K562 (cell line): ENCODE data around the gene TRIM69. TPM values are rescaled to one million over a fixed set of nuclear protein-coding genes. Genes with fewer than 3 reads are reported as not detected.

Experiments
- BDP1 ChIP-seq: IDR thresholded peaks from 3 replicates; pipeline ENCODE4 v1.6.1; 2011; ENCODE audit not compliant: insufficient read length, insufficient read depth
- CSDE1 ChIP-seq, 2 experiments: fragments of 450-650 bp; IDR thresholded peaks; 2 replicates each; pipeline ENCODE4 v1.6.1; 2016; ENCODE audit warnings: mild to moderate bottlenecking in 1 of 2
- FOXK1 ChIP-seq: sonication (generic); formaldehyde crosslinking; IDR thresholded peaks from 2 replicates; pipeline ENCODE4 v1.8.0; 2022; ENCODE audit warnings: missing genetic modification reagents, mild to moderate bottlenecking, borderline replicate concordance
- HCFC1 ChIP-seq: IDR thresholded peaks from 2 replicates; pipeline ENCODE4 v1.6.1; 2012; ENCODE audit warnings: low read depth, low read length, improper control_type of control experiment
- MEIS2 ChIP-seq: fragments of 450-650 bp; IDR thresholded peaks from 2 replicates; pipeline ENCODE4 v1.6.1; 2014; ENCODE audit warnings: mild to moderate bottlenecking; ENCODE audit not compliant: partially characterized antibody
- NBN ChIP-seq: fragments of 450-650 bp; IDR thresholded peaks from 2 replicates; pipeline ENCODE4 v1.6.1; 2016; ENCODE audit warnings: low read depth, mild to moderate bottlenecking
- PHB ChIP-seq: fragments of 250-450 bp; sonication (Bioruptor Pico); IDR thresholded peaks from 2 replicates; pipeline ENCODE4 v1.5.0; 2021
- POLR2AphosphoS2 ChIP-seq: IDR thresholded peaks from 2 replicates; pipeline ENCODE4 v1.6.1; 2012; ENCODE audit warnings: low read length, improper control_type of control experiment
- POLR2H ChIP-seq: IDR thresholded peaks from 2 replicates; pipeline ENCODE4 v1.6.1; 2016; ENCODE audit warnings: missing genetic modification characterization, low read depth, mild to moderate bottlenecking, control low read depth, missing compliant biosample characterization, moderate library complexity
- SOX6 ChIP-seq: fragments of 450-650 bp; IDR thresholded peaks from 2 replicates; pipeline ENCODE4 v1.6.1; 2014; ENCODE audit warnings: mild to moderate bottlenecking
- SUPT5H ChIP-seq: fragments of 450-650 bp; IDR thresholded peaks from 2 replicates; pipeline ENCODE4 v1.6.1; 2016
- TEAD2 ChIP-seq: fragments of 450-650 bp; IDR thresholded peaks from 2 replicates; pipeline ENCODE4 v1.6.1; 2016; ENCODE audit warnings: missing genetic modification characterization, control low read depth, missing compliant biosample characterization
- ZNF589 ChIP-seq: fragments of 200-800 bp; sonication (Bioruptor generic); IDR thresholded peaks from 2 replicates; pipeline ENCODE4 v1.6.1; 2016; ENCODE audit warnings: low read depth, missing genetic modification characterization, missing compliant biosample characterization
- polyA plus RNA-seq, 8 experiments: library from polyadenylated mRNA; depleted of rRNA in 4 of 8; stranded (reverse) in 5 of 8; unstranded in 3 of 8; fragments of >200 nt; fragmentation: Nextera tagmentation in 2 of 8; fragmentation: Illumina TruSeq in 1 of 8; extraction: Ambion mirVana in 2 of 8; extraction: Trizol in 1 of 8; gene quantifications; 2 replicates each; pipeline versions ENCODE4 v1.2.1 to v1.2.3, GENCODE V29; 2011 to 2014; ENCODE audit warnings: inconsistent platforms in 1 of 8, missing spikeins in 1 of 8
- total RNA-seq, 7 experiments: library from RNA; depleted of rRNA in 6 of 7; stranded (reverse); fragments of >200 nt in 6 of 7; fragmentation: Illumina TruSeq in 2 of 7; extraction: Trizol in 2 of 7; gene quantifications; 2 replicates each; pipeline versions ENCODE4 v1.2.1 to v1.2.3, GENCODE V29; 2011 to 2021; ENCODE audit warnings: low replicate concordance in 1 of 7
- TF ChIP-seq, protein P1 (sequence below), 2 experiments: IDR thresholded peaks; 2 replicates each; pipeline ENCODE4 v1.6.1; 2011; ENCODE audit warnings: borderline replicate concordance in 1 of 2, control low read depth in 1 of 2, low read depth in 1 of 2, low read length in 1 of 2, mild to moderate bottlenecking in 1 of 2, mixed read lengths in 1 of 2, moderate library complexity in 1 of 2; ENCODE audit not compliant: insufficient read depth in 1 of 2, insufficient read length in 1 of 2, poor library complexity in 1 of 2, severe bottlenecking in 1 of 2; ENCODE audit errors: extremely low read depth in 1 of 2
- TF ChIP-seq, protein P2 (sequence below): IDR thresholded peaks from 2 replicates; pipeline ENCODE4 v1.6.1; 2012; ENCODE audit warnings: low read depth, low read length, improper control_type of control experiment, borderline replicate concordance
- TF ChIP-seq, protein P3 (sequence below): sonication (generic); formaldehyde crosslinking; IDR thresholded peaks from 2 replicates; pipeline ENCODE4 v1.8.1; 2023; ENCODE audit warnings: mild to moderate bottlenecking, missing genetic modification reagents
- TF ChIP-seq, protein P4 (sequence below): fragments of 250-450 bp; sonication (Bioruptor Pico); IDR thresholded peaks from 2 replicates; pipeline ENCODE4 v1.4.0; 2020
- TF ChIP-seq, protein P5 (sequence below): IDR thresholded peaks from 2 replicates; pipeline ENCODE4 v1.6.1; 2014; ENCODE audit warnings: antibody characterized with exemption
- TF ChIP-seq, protein P6 (sequence below): fragments of 450-650 bp; IDR thresholded peaks from 2 replicates; pipeline ENCODE4 v1.6.1; 2016; ENCODE audit warnings: missing biosample characterization, missing genetic modification characterization

TRIM69 gene
- total and polyA plus RNA-seq, 9 of the 15 experiments (the other 6 are each of a cell fraction or from before 2014, with no cell fraction given), result 1.0 to 4.3 (median 2.3) TPM

DNA sequence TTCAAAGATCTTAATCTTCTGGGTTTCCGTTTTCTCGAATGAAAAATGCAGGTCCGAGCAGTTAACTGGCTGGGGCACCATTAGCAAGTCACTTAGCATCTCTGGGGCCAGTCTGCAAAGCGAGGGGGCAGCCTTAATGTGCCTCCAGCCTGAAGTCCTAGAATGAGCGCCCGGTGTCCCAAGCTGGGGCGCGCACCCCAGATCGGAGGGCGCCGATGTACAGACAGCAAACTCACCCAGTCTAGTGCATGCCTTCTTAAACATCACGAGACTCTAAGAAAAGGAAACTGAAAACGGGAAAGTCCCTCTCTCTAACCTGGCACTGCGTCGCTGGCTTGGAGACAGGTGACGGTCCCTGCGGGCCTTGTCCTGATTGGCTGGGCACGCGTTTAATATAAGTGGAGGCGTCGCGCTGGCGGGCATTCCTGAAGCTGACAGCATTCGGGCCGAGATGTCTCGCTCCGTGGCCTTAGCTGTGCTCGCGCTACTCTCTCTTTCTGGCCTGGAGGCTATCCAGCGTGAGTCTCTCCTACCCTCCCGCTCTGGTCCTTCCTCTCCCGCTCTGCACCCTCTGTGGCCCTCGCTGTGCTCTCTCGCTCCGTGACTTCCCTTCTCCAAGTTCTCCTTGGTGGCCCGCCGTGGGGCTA lies 25.1 kb upstream of the TRIM69 start, which contains the start of the genes B2M and PATL2 (continued):
- TF ChIP-seq, protein P1, sequence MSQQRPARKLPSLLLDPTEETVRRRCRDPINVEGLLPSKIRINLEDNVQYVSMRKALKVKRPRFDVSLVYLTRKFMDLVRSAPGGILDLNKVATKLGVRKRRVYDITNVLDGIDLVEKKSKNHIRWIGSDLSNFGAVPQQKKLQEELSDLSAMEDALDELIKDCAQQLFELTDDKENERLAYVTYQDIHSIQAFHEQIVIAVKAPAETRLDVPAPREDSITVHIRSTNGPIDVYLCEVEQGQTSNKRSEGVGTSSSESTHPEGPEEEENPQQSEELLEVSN (IDR thresholded peaks at IDR 0.05; ENCODE audit: borderline replicate concordance in 1 of 2, extremely low read depth in 1 of 2, insufficient read depth in 1 of 2, insufficient read length in 1 of 2, low read depth in 1 of 2, low read length in 1 of 2, poor library complexity in 1 of 2, severe bottlenecking in 1 of 2), result peak; percentile 43 to 44
- 0 out of 2 replicates have a peak, but pooled peaks have one; percentile 61 for TF ChIP-seq FOXK1 (CRISPR knock-in tag)
- TF ChIP-seq, protein P2, sequence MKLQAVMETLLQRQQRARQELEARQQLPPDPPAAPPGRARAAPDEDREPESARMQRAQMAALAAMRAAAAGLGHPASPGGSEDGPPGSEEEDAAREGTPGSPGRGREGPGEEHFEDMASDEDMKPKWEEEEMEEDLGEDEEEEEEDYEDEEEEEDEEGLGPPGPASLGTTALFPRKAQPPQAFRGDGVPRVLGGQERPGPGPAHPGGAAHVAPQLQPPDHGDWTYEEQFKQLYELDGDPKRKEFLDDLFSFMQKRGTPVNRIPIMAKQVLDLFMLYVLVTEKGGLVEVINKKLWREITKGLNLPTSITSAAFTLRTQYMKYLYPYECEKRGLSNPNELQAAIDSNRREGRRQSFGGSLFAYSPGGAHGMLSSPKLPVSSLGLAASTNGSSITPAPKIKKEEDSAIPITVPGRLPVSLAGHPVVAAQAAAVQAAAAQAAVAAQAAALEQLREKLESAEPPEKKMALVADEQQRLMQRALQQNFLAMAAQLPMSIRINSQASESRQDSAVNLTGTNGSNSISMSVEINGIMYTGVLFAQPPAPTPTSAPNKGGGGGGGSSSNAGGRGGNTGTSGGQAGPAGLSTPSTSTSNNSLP, result no peak
- peak; percentile 39; the same call in 1 of the 2 replicates for TF ChIP-seq HCFC1
- peak; percentile 97 for TF ChIP-seq POLR2H (tag)
- TF ChIP-seq, protein P3, sequence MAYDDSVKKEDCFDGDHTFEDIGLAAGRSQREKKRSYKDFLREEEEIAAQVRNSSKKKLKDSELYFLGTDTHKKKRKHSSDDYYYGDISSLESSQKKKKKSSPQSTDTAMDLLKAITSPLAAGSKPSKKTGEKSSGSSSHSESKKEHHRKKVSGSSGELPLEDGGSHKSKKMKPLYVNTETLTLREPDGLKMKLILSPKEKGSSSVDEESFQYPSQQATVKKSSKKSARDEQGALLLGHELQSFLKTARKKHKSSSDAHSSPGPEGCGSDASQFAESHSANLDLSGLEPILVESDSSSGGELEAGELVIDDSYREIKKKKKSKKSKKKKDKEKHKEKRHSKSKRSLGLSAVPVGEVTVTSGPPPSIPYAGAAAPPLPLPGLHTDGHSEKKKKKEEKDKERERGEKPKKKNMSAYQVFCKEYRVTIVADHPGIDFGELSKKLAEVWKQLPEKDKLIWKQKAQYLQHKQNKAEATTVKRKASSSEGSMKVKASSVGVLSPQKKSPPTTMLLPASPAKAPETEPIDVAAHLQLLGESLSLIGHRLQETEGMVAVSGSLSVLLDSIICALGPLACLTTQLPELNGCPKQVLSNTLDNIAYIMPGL (CRISPR knock-in tag), result peak; percentile 85
- TF ChIP-seq, protein P4, sequence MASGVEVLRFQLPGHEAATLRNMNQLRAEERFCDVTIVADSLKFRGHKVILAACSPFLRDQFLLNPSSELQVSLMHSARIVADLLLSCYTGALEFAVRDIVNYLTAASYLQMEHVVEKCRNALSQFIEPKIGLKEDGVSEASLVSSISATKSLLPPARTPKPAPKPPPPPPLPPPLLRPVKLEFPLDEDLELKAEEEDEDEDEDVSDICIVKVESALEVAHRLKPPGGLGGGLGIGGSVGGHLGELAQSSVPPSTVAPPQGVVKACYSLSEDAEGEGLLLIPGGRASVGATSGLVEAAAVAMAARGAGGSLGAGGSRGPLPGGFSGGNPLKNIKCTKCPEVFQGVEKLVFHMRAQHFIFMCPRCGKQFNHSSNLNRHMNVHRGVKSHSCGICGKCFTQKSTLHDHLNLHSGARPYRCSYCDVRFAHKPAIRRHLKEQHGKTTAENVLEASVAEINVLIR, result peak; percentile 94
- TF ChIP-seq ZNF589 (CRISPR knock-in tag), result peak; percentile 63
- TF ChIP-seq TEAD2 (tag), result peak; percentile 61; the same call in 1 of the 2 replicates
- TF ChIP-seq, protein P5, sequence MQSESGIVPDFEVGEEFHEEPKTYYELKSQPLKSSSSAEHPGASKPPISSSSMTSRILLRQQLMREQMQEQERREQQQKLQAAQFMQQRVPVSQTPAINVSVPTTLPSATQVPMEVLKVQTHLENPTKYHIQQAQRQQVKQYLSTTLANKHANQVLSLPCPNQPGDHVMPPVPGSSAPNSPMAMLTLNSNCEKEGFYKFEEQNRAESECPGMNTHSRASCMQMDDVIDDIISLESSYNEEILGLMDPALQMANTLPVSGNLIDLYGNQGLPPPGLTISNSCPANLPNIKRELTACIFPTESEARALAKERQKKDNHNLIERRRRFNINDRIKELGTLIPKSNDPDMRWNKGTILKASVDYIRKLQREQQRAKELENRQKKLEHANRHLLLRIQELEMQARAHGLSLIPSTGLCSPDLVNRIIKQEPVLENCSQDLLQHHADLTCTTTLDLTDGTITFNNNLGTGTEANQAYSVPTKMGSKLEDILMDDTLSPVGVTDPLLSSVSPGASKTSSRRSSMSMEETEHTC, result peak; percentile 78
- peak; percentile 6 for TF ChIP-seq MEIS2
- TF ChIP-seq, protein P6, sequence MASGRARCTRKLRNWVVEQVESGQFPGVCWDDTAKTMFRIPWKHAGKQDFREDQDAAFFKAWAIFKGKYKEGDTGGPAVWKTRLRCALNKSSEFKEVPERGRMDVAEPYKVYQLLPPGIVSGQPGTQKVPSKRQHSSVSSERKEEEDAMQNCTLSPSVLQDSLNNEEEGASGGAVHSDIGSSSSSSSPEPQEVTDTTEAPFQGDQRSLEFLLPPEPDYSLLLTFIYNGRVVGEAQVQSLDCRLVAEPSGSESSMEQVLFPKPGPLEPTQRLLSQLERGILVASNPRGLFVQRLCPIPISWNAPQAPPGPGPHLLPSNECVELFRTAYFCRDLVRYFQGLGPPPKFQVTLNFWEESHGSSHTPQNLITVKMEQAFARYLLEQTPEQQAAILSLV (tag), result 0 out of 2 replicates have a peak, but pooled peaks have one; percentile 13
- peak; percentile 11; the same call in 1 of the 2 replicates for TF ChIP-seq NBN
- peak; percentile 40; the same call in 1 of the 2 replicates for TF ChIP-seq PHB
- TF ChIP-seq BDP1, result no peak
- TF ChIP-seq SOX6, result peak; percentile 54; the same call in 1 of the 2 replicates
- peak; percentile 99 for TF ChIP-seq SUPT5H
- TF ChIP-seq CSDE1 (IDR thresholded peaks at IDR 0.05), result peak in 1 of 2 experiments; percentile 73; a peak in 1 of 4 replicates
- TF ChIP-seq POLR2AphosphoS2, result peak; percentile 93
